ENCODE measurements around the gene SCN9A.

The SCN9A gene

DNA sequence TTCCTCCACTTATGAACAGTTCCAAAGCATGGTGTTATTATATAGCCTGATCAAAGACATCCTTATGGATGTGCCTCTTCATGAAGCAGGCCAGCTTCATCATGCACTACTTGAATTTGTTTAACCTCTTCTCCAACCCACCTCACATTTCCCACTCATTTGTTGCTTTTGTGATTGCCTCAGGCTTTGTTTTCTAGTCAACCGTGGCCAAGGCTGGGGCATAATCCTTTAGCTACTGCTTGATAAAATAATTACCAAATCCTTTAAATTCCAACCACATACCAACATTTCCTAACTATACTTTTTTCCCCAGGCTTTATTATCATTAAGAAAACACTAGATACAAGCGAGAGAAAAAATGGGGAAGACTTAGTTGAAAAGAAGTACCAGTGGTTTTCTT, 208.3 kb downstream of the SCN9A start:
- no peak for DNase-seq

DNA sequence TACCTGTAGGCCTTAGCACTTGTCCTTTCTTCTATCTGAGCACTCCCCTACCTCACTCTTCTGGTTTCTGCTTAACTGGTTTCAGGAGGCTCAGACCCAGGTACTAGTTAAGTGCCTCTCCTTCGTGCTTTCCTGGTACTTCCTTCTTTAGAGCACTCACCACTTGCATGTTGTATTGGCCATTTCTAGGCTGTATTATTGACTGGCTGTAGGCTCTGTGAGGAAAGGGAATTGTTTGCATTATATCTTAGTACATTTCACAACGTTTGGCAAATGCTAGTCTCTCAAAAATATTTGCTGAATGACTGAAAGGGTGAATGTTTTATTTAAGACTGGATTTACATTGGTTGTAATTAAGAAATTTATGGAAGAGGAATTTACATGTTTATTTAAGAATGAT, 212.0 kb downstream of the SCN9A start:
- DNase-seq = no peak

DNA sequence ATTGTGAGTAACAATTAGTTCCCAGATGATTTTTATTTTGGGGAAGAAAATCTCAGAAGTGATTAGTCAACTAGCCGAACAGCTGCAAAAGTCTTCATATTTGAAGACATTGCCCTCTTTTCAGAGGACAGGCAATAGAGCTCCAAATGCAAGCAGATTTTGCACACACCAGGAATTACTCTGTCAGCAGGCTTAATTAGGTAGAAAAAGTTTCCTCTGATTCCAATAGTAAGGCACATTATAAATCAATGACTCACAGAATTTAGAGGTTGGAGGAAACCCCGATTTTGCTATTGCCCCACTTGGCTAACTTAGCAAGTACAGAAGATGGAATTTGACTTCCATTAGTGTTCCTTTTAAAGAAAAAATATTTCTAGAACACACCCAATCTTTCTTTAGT, 217.2 kb downstream of the SCN9A start:
- DNase-seq = peak; percentile 68

DNA sequence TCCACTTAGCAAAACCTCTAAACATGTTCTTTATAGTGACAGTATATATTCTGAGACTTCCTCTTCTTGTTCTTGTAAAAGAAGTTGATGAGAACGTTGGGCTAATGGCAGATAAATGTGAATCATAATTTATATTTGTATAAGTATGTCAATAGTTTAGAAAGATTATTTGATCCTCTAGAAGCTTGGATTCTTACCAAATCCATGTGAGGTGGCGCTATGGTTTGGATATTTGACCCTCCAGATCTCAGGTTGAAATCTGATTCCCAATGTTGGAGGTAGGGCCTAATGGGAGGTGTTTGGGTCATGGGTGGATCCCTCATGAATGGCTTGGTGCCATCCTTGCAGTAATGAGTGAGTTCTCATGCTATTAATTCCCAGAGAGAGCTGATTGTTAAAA, 218.2 kb downstream of the SCN9A start:
- no peak for DNase-seq

DNA sequence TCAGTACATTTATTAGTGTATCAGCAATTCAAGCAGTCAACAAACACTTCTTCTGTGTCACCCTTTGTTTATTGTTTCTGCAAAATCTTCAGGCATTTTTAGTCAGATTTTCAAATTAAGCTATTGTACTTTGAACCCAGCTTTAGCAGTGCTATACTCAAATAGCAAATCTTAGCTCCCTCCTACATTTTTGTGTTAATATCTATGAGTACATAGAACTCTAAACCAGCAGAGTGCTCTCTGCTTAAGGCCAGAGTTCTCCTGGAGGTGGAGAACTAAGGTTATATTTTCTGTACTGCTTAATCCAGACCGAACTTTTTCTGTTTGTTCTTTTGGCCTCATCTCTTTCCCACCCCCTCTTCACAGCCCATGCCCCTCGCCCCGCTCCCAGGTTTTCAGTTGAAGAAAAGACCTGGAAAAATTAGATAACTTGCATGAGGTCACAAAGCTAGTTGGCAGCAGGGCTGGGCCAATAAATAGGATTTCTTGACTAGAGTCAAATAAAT, 218.7 kb downstream of the SCN9A start:
- no peak for DNase-seq

DNA sequence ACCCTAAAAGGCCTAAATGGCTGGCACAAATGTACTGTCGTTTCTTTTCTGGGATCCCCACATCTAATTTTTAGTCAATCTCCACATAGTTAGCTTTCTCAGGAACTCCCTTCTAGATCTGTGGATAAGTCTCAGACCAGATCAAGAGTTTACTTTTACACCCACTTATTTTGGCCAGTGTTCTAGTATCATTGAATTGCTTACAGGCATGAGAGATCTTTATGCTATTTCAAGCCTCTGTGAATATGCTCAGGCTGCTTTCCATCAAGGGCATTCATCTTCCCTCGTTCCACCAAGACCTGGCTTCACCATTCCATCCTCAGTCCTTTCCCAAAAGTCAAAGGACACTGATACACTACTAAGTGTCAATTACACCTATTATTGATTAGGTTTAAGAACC, 220.2 kb downstream of the SCN9A start:
- no peak for DNase-seq

DNA sequence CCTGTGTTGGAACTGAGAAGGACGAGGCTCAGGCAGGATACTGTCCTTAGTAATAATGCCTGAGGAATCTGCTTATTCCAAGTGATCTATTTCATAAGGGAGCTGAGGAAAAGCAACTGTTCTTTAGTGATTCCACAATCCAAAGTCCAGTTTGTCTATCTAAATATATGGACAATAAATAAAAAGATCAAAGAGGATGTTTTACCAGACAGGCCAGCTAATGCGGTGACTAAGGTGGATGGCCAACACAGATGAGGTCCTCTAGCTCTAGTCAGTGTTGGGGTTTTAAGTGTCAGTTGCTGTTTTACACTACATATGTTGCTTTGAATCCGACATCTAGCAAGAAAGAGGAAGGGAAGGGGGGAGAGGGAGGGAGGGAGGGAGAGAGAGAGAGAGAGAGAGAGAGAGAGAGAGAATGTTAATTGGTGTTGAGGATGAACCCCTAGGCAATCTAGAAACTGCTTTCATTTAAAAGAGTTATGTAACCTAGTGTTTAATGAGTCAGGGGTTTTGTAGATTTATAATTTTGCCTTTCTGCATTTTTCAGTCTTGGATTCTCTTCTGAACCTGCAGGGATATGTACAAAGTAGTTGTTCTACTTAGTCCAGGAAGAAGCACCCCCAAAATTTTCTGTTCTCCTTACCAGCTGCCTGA, 220.9 kb downstream of the SCN9A start:
- DNase-seq = no peak

DNA sequence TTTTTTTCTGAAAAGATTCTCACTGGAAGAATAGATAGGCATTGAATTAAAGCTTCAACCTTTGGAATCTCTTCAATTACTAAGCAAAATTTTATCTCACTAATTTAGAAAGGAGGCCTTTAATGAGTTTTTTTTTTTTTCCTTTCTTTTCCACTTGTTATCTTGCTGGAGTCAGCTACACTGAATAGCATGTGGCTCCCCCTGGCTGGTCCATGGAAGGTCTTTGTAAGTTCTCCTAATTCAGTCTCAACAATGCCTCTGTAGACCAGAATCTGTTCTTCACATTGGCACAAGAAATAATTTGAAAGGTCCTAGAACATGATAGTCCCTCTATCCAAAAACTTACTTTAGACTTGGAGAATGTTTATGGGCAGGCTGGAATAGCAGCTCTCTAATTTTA, 223.7 kb downstream of the SCN9A start:
- DNase-seq = no peak

DNA sequence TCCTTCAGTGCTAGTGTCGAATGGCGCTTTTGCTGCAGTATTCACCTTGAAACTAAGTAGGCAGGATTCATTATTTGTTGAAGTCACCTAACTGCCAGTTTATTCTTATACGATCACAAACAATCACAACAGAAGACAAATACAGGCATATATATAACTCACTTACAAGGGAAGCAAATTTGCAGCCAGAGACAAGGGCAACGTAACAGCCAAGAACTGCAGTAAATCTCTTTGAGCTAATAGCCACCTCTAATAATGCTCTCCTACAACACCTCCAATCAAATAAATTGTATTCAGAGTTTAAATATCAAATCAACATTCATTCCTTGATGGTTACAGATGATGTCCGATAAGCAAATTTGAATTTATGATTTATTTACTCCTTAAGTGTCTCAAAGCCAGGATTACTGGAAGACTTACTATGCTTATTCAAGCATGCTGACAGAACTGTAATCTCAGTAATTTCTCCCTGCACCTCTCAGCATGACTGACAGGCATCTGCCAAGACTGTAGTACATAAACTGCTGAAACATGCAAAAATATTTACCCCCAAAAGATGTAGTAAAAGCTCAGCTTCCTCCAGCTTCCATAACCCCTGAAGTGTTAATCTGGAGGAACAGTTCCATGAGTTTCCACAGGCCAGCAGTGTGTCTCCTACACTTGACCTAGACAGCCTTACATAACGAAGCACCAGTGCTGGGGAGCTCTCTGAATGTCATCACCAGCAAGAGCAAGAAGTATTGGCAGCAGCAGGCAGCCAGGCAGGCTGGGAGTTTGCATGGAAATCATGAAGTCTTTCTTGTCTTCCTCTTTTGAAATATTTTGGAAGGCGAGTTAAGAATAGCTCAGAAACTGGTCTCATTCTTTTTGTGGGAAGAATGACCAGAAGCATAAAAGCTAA, 227.0 kb downstream of the SCN9A start:
- DNase-seq = no peak

DNA sequence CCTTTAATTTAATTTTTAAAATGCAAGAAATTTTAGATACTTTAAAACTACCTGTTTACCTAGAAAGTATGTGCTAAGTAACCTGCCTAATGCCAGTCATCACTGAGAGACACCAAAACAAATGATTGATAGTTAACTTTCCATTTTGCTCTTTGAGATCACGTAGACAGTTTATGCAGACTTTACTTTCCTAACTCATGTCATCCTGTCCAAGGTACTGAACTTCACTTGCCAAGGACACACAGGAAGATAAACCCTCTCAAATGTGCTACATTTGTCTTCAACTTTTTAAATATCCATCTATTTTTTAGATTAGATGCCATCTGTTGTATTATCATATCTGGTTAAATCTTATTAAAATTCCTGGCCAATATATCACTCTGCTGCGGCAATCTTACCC, 227.9 kb downstream of the SCN9A start:
- no peak for DNase-seq
